GM19023 (cell line): ENCODE measurements around the gene TMEM128.
"Not testable (repeated sequence)": the region's sequence is repeated elsewhere in the genome, so short reads cannot be mapped to it uniquely, and the experiment has no call there.

ENCODE experiments used
- ATAC-seq: cut with Tn5 transposase; IDR thresholded peaks from one replicate; pipeline ENCODE4 v1.9.1; 2021; ENCODE audit warnings: mild to moderate bottlenecking, moderate library complexity; ENCODE audit not compliant: unreplicated experiment

The TMEM128 gene

DNA sequence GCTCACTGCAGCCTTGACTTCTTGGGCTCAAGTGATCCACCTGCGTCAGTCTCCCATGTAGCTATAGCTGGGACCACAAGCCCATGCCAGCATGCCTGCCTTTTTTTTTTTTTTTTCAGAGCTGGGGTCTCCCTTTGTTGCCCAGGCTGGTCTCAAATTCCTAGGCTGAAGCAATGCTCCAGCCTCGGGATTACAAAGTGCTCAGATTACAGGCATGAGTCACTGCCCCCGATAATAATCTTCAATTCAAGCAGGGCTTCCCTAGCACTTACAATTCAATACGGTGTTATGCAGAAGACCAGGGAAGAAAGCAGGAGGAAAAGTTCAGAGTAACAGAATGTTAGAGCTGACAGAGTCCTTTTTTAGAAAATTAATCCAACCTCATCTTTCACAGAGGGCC is 47.4 kb downstream of the TMEM128 start:
- ATAC-seq = no peak

DNA sequence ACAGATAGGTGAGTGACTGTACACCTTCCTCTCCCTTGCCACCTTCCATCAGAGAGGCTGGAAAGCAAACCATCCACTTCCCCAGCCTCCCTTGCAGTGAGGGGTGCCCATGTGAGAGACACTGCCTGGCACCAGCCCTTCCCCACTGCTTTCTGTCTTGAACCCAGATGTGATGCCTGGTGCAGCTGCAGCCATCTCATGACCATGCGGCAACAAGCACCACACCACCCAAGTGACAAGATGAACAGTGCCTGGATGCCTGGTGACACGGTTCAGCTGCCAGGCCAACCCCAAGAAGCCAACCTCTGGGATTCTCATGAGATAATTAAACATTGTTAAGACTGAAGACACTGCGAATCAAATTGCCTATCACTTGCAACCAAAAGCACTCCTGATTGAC is 52.7 kb downstream of the TMEM128 start:
- no peak for ATAC-seq

DNA sequence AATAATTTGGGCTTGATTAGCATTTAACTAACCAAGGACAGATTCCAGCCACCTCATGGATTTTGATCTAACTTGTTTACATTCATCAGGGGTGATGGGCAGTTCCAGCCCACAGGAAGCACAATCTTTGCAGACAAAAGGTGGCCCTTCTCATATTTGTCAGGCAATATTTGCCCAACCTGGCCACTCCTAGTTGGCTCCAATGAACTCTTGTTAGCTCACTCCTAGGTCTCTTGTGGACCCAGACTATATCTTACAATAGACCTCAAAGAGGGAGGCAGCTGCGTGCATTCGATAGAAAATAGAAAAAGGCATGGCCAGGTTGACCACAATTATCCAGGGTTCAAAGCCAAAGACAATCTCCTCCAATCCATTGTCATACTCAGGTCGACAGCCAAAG is 59.5 kb downstream of the TMEM128 start:
- not testable (repeated sequence) for ATAC-seq
